Measurements from ENCODE around the gene PHOSPHO1. TPM values are rescaled to one million over a fixed set of nuclear protein-coding genes. Genes with fewer than 3 reads are reported as not detected.

The PHOSPHO1 gene
- total and polyA plus RNA-seq, 4 donors: 2.7 to 12.2 (median 4.6) TPM

GRCh38 chr17:49223517-49224197, 6.9 kb downstream of the PHOSPHO1 start:
- 1% methylated on average over 22 of the region's 31 CpGs for WGBS (ENCODE audit: insufficient coverage)
- no peaks in the 10 kb centered on the region for H3K9me3 ChIP-seq (ENCODE audit: control insufficient read depth, insufficient read depth, low read length)
- no peak overlapping the region for H3K27ac ChIP-seq (ENCODE audit: low read depth, low read length)
- H3K4me1 ChIP-seq (ENCODE audit: control insufficient read depth, insufficient read depth, low read length): peaks cover 20% of the 10 kb centered on the region
- H3K4me3 ChIP-seq (ENCODE audit: low read depth, low read length): no peak overlapping the region
- peak in 2 of 6 donors; percentile 37 to 43 for DNase-seq (ENCODE audit: low read depth in 4 of 6, low spot score in 6 of 6)
- peaks cover 85% of the 10 kb centered on the region for H3K27me3 ChIP-seq (ENCODE audit: control insufficient read depth, insufficient read depth, low read length)
- H3K36me3 ChIP-seq (ENCODE audit: control insufficient read depth, insufficient read depth, low read length): no peaks in the 10 kb centered on the region

- Histone ChIP-seq H3K27me3 (ENCODE audit: control insufficient read depth, insufficient read depth, low read length) (peaks cover 85% of the 10 kb centered on the region), H3K36me3 (ENCODE audit: control insufficient read depth, insufficient read depth, low read length) (no peaks in the 10 kb centered on the region), H3K9me3 (ENCODE audit: control insufficient read depth, insufficient read depth, low read length) (no peaks in the 10 kb centered on the region), H3K27ac (ENCODE audit: low read depth, low read length) (no peak overlapping the region), H3K4me1 (ENCODE audit: control insufficient read depth, insufficient read depth, low read length) (peaks cover 20% of the 10 kb centered on the region), H3K4me3 (ENCODE audit: low read depth, low read length) (no peak overlapping the region)
- WGBS (ENCODE audit: insufficient coverage): 0% methylated on average over 4 of the region's 9 CpGs
- DNase-seq (ENCODE audit: low read depth in 4 of 6, low spot score in 6 of 6): no peak
Measured at GRCh38 chr17:49223168-49223516, 7.4 kb downstream of the PHOSPHO1 start.

GRCh38 chr17:49219987-49220386, 10.6 kb downstream of the PHOSPHO1 start:
- WGBS (ENCODE audit: insufficient coverage): 72% methylated on average over 15 of the region's 15 CpGs
- no peak overlapping the region for H3K27ac ChIP-seq (ENCODE audit: low read depth, low read length)
- no peak for DNase-seq (ENCODE audit: low read depth in 4 of 6, low spot score in 6 of 6)
- H3K9me3 ChIP-seq (ENCODE audit: control insufficient read depth, insufficient read depth, low read length): no peaks in the 10 kb centered on the region
- peaks cover 24% of the 10 kb centered on the region for H3K4me1 ChIP-seq (ENCODE audit: control insufficient read depth, insufficient read depth, low read length)
- H3K4me3 ChIP-seq (ENCODE audit: low read depth, low read length): no peak overlapping the region
- peaks cover 56% of the 10 kb centered on the region for H3K27me3 ChIP-seq (ENCODE audit: control insufficient read depth, insufficient read depth, low read length)
- H3K36me3 ChIP-seq (ENCODE audit: control insufficient read depth, insufficient read depth, low read length): no peaks in the 10 kb centered on the region

GRCh38 chr17:49218941-49219913, 11.4 kb downstream of the PHOSPHO1 start:
- WGBS (ENCODE audit: insufficient coverage): 39% methylated on average over 29 of the region's 37 CpGs
- no peaks in the 10 kb centered on the region for H3K9me3 ChIP-seq (ENCODE audit: control insufficient read depth, insufficient read depth, low read length)
- H3K4me3 ChIP-seq (ENCODE audit: low read depth, low read length): no peak overlapping the region
- H3K27me3 ChIP-seq (ENCODE audit: control insufficient read depth, insufficient read depth, low read length): peaks cover 49% of the 10 kb centered on the region
- H3K36me3 ChIP-seq (ENCODE audit: control insufficient read depth, insufficient read depth, low read length): no peaks in the 10 kb centered on the region
- peaks cover 18% of the 10 kb centered on the region for H3K4me1 ChIP-seq (ENCODE audit: control insufficient read depth, insufficient read depth, low read length)
- H3K27ac ChIP-seq (ENCODE audit: low read depth, low read length): no peak overlapping the region
- DNase-seq (ENCODE audit: low read depth in 4 of 6, low spot score in 6 of 6): no peak

- WGBS (ENCODE audit: insufficient coverage): 55% methylated on average over 9 of the region's 17 CpGs
- peaks cover 10% of the 10 kb centered on the region for H3K4me1 ChIP-seq (ENCODE audit: control insufficient read depth, insufficient read depth, low read length)
- H3K4me3 ChIP-seq (ENCODE audit: low read depth, low read length): no peak overlapping the region
- no peaks in the 10 kb centered on the region for H3K36me3 ChIP-seq (ENCODE audit: control insufficient read depth, insufficient read depth, low read length)
- peaks cover 35% of the 10 kb centered on the region for H3K27me3 ChIP-seq (ENCODE audit: control insufficient read depth, insufficient read depth, low read length)
- no peak overlapping the region for H3K27ac ChIP-seq (ENCODE audit: low read depth, low read length)
- H3K9me3 ChIP-seq (ENCODE audit: control insufficient read depth, insufficient read depth, low read length): no peaks in the 10 kb centered on the region
- DNase-seq (ENCODE audit: low read depth in 4 of 6, low spot score in 6 of 6): no peak
Measured at GRCh38 chr17:49217651-49218413, 12.8 kb downstream of the PHOSPHO1 start.

GRCh38 chr17:49216953-49217650, 13.5 kb downstream of the PHOSPHO1 start:
- Histone ChIP-seq H3K27me3 (ENCODE audit: control insufficient read depth, insufficient read depth, low read length) (peaks cover 28% of the 10 kb centered on the region), H3K9me3 (ENCODE audit: control insufficient read depth, insufficient read depth, low read length) (no peaks in the 10 kb centered on the region), H3K36me3 (ENCODE audit: control insufficient read depth, insufficient read depth, low read length) (no peaks in the 10 kb centered on the region), H3K27ac (ENCODE audit: low read depth, low read length) (no peak overlapping the region), H3K4me1 (ENCODE audit: control insufficient read depth, insufficient read depth, low read length) (peaks cover 10% of the 10 kb centered on the region), H3K4me3 (ENCODE audit: low read depth, low read length) (no peak overlapping the region)
- whole genome bisulfite sequencing (ENCODE audit: insufficient coverage): 94% methylated on average over 3 of the region's 11 CpGs
- DNase-seq (ENCODE audit: low read depth in 4 of 6, low spot score in 6 of 6): no peak

- H3K4me1 ChIP-seq (ENCODE audit: control insufficient read depth, insufficient read depth, low read length): peaks cover 10% of the 10 kb centered on the region
- no peak for DNase-seq (ENCODE audit: low read depth in 4 of 6, low spot score in 6 of 6)
- 86% methylated on average over 13 of the region's 13 CpGs for WGBS (ENCODE audit: insufficient coverage)
- no peak overlapping the region for H3K27ac ChIP-seq (ENCODE audit: low read depth, low read length)
- no peaks in the 10 kb centered on the region for H3K36me3 ChIP-seq (ENCODE audit: control insufficient read depth, insufficient read depth, low read length)
- H3K27me3 ChIP-seq (ENCODE audit: control insufficient read depth, insufficient read depth, low read length): peaks cover 21% of the 10 kb centered on the region
- H3K4me3 ChIP-seq (ENCODE audit: low read depth, low read length): no peak overlapping the region
- no peaks in the 10 kb centered on the region for H3K9me3 ChIP-seq (ENCODE audit: control insufficient read depth, insufficient read depth, low read length)
Measured at GRCh38 chr17:49216482-49216881, 14.1 kb downstream of the PHOSPHO1 start.

GRCh38 chr17:49214676-49215360, 15.8 kb downstream of the PHOSPHO1 start:
- Histone ChIP-seq H3K36me3 (ENCODE audit: control insufficient read depth, insufficient read depth, low read length) (no peaks in the 10 kb centered on the region), H3K4me3 (ENCODE audit: low read depth, low read length) (no peak overlapping the region), H3K27me3 (ENCODE audit: control insufficient read depth, insufficient read depth, low read length) (peaks cover 19% of the 10 kb centered on the region), H3K4me1 (ENCODE audit: control insufficient read depth, insufficient read depth, low read length) (peaks cover 14% of the 10 kb centered on the region), H3K27ac (ENCODE audit: low read depth, low read length) (no peak overlapping the region), H3K9me3 (ENCODE audit: control insufficient read depth, insufficient read depth, low read length) (no peaks in the 10 kb centered on the region)
- peak in 2 of 6 donors; percentile 35 to 55 for DNase-seq (ENCODE audit: low read depth in 4 of 6, low spot score in 6 of 6)
- WGBS (ENCODE audit: insufficient coverage): 86% methylated on average over 5 of the region's 12 CpGs
